C1 segment of cervical spinal cord (tissue), 14 donors: ENCODE measurements around the gene SPATA45.
A peak's percentile ranks its signal among the peaks of the same experiment; 100 is the strongest.
"Not testable (repeated sequence)": the region's sequence is repeated elsewhere in the genome, so short reads cannot be mapped to it uniquely, and the experiment has no call there.

Source experiments
- DNase-seq, 14 donors: peaks; one replicate each; lab custom pipeline; 2025; lab: John Stamatoyannopoulos, UW

SPATA45 gene

DNA sequence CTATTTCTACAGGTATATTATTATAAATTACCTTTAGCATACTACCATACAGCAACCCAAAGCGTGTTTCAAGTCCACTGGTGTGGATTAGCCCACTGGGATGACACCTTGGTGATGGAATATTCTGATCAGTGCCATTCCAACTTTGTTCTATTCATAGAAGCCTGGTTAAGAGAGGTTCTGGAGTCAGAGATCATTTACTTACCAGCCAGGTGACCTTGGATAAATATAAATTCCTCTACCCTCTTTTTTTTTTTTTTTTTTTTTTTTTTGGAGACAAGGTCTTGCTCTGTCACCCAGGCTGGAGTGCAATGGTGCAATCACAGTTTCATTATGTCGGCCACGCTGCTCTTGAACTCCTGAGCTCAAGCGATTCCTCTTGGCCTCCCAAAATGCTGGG lies at the start of gene SPATA45:
Gene SPATA45, minus strand, starts transcription at position 101 of the 400 bp plus-strand sequence. CDS start 11,500 bp downstream, outside the sequence.
- DNase-seq: no peak

DNA sequence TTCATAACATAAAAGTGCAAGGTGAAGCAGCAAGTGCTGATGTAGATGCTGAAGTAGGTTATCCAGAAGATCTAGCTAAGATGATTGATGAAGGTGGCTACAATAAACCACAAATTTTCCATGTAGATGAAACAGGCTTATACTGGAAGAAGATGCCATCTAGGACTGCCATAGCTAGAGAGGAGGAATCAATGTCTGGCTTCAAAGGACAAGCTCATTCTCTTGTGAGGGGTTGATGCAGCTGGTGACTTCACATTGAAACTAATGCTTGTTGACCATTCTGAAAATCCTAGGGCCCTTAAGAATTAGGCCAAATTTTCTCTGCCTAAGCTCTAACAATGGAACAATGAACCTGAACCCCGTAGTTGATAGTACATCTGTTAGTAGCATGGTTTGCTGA lies 44.7 kb upstream of the SPATA45 start:
- DNase-seq: no peak

DNA sequence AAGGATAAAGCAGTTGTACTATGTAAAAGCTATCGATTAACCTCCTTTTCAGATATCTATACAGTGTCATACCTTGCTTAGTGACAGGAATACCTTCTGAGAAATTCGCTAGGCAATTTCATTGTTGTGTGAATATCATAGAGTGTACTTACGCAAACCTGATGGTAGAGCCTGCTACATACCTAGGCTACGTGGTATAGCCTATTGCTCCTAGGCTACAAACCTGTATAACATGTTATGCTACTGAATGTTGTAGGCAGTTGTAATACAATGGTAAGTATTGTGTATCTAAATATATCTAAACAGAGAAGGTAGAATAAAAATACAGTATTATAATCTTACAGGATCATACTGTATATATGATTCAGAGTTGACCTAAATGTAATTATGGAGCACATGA lies 37.1 kb upstream of the SPATA45 start:
- DNase-seq: no peak

GRCh38 chr1:212879947-212880690 lies 32.7 kb upstream of the SPATA45 start:
- DNase-seq: no peak

GRCh38 chr1:212878418-212878817 lies 31.0 kb upstream of the SPATA45 start:
- no peak for DNase-seq

DNA sequence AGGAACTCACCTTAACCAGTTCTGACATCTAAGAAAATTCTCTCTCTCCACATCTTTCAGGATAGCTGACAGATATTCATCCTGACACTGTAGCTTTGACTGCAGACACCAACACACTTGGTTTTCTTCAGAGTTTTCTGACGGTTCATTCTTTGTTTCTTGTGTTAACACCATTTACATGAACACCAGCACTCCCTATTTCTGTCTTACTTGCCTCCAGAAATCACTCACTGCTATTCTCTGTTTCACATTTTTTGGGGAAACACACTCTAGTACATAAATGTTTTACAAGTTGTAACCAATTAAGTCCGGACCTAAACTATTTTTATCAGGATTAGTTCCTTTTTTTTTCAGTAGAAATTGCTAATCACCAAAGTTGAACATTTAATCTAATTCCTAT lies 26.1 kb upstream of the SPATA45 start:
- no peak for DNase-seq

DNA sequence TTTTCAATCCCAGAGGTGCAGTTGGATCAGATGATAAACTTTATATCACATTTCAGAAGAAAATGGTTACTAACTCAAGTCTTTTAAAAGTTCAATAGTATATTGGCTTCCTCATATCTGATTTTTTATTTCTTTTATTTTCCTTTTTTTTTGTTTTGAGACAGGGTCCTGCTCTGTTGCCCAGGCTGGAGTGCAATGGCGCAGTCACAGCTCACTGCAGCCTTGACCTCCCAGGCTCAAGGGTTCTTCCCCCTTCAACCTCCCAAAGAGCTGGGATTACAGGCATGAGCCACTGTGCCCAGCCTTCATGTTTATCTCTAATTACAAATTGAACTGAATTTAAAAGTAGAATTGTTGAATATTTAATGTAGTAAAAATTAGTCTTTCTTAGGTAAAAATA lies 24.5 kb upstream of the SPATA45 start:
- no peak for DNase-seq

DNA sequence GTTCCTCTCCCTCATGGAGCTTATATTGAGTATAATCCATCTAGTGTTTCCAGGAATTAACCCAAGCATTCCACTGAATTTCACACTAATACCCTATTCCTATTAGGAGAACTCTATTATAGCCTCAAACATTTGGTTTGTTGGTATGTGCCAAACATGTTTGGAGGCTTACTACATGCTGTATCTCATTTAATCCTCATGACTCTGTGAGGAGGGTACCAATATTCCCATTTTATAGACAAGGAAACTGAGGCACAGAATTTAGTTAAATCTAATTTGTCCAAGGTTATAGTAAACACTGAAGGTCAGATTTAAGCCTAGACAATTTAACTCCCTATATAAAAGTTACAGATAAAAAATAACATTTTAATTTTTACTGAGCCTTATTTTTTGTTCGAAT lies 19.7 kb upstream of the SPATA45 start:
- DNase-seq: no peak

DNA sequence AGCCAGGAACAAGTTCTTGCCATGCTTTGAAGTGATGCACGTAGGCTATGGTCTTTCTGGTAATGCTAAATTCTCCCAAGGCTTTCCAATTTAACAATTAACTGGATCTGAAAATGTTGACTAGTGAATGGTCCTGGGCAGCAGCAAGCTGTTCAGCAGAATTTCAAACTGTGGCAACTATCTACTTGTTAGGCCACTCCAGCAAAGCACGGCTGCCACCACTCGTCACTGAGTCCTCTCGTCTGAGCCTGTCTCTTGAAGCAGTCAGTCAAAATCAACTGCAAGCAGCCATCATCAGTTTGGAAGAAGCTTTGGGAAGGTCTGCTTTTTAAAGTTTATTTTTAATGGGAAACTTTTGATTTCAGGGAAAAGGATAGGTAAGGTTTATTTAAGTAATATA lies 16.8 kb upstream of the SPATA45 start:
- DNase-seq: peak in 1 of 14 donors; percentile 5

DNA sequence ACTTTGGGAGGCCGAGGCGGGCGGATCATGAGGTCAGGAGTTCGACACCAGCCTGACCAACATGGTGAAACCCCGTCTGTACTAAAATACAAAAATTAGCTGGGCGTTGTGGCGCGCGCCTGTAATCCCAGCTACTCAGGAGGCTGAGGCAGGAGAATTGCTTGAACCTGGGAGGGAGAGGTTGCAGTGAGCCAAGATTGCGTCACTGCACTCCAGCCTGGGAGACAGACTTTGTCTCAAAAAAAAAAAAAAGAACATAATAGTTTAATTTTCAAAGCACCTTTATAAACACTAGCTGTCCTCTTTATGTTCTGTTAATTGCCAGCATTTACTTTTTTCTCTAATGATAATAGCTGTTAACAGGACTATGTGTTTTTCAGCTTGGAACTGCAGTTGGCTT lies 15.9 kb upstream of the SPATA45 start:
- DNase-seq: not testable (repeated sequence)

DNA sequence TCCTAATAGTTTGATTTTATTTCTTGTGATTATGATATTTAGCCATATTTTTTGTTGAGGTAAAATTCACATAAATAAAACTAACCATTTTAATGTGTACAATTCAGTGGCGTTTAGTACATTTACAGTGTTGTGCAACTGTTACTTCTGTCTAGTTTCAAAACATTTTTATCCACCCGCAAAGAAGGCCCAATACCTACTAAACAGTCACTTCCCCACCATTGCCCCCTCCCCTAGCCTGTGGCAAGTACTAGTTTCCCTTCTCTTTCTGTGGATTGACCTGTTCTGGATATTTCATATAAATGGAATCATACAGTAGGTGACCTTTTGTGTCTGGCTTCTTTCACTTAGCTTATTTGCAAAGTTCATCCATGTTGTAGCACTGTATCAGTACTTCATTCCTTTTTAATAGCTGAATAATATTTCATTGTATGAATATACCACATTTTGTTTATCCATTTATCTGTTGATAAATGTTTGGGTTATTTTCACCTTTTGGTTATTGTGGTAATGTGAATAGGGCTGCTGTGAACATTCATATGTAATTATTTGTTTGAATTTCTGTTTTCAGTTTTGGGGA lies 14.8 kb upstream of the SPATA45 start:
- DNase-seq: no peak

DNA sequence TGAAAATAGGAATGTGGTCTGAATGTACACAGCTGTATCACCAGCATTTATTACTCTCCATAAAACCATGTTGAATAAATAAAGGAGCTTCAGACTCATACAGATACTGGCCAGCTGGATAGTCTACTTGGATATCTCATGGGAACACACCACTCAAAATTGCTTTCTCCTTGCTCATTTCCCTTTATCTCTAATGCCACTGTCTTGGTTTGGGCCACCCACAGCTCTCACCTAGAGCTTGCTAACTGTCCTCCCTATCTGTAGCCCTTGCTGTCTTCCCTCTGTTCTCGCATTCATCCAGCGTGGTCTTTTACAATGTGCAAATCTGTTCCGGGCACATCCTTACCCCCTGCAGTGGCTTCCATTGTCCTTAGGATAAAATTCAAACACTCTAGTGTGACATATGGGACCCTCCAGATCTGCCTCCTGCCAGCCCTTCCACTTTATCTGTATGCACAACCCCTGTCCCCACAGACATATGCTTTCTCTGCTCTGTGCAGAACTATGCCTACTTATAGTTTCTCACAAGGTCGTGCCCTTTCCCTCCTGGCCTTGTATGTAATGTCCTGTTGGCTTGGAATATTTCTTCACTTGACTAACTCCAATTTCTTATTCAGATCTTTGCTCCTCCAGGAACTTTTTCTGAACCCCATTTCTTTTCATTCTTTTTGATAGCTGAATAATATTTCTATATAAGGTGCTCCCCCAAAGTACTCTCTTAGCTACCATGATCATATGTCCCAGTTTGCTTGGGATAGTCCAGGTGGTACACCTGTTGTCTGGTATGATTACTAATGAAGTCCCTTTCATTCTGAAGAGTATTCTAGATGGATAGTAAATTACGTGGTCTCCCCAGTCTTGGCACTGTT lies 13.5 kb upstream of the SPATA45 start:
- no peak for DNase-seq

GRCh38 chr1:212858461-212859265 lies 11.2 kb upstream of the SPATA45 start:
- peak in 11 of 14 donors; percentile 30 to 67 (median 47) for DNase-seq

- DNase-seq: peak; percentile 62 to 97 (median 94)
Measured at GRCh38 chr1:212857992-212858460, 10.6 kb upstream of the SPATA45 start, which contains the start of gene FLVCR1. FLVCR1 (plus strand) TSS chr1:212858275; CDS start chr1:212858453, 178 bp downstream.

GRCh38 chr1:212856755-212857154 lies 9.3 kb upstream of the SPATA45 start:
- no peak for DNase-seq

- DNase-seq: no peak
Measured at GRCh38 chr1:212853658-212854057, 6.2 kb upstream of the SPATA45 start.

- no peak for DNase-seq
Measured at GRCh38 chr1:212852105-212852688, 4.7 kb upstream of the SPATA45 start.

DNA sequence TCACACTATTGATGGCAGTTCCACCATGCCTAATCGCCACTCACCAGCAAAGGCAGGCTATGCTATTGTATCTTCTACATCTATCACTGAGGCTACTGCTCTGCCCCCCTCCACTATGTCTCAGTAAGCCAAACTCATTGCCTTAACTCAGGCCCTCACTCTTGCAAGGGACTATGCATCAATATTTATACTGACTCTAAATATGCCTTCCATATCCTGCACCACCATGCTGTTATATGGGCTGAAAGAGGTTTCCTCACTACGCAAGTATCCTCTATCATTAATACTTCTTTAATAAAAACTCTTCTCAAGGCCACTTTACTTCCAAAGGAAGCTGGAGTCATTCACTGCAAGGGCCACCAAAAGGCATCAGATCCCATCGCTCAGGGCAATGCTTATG lies 2.9 kb downstream of the SPATA45 start:
- not testable (repeated sequence) for DNase-seq

DNA sequence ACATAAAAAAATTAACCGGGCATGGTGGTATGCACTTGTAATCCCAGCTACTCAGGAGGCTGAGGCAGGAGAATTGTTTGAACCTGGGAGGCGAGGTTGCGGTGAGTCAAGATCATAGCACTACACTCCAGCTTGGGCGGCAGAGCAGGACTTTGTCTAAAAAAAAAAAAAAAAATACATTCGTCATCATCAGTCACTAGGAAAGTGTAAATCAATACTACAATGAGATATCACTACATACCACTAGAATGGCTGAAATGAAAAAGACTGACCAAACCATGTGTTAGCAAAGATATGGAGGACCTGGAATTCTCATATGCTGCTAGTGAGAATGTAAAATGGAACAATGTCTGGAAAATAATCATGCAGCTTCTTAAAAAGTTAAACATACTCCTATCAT lies 9.3 kb downstream of the SPATA45 start:
- DNase-seq: no peak

DNA sequence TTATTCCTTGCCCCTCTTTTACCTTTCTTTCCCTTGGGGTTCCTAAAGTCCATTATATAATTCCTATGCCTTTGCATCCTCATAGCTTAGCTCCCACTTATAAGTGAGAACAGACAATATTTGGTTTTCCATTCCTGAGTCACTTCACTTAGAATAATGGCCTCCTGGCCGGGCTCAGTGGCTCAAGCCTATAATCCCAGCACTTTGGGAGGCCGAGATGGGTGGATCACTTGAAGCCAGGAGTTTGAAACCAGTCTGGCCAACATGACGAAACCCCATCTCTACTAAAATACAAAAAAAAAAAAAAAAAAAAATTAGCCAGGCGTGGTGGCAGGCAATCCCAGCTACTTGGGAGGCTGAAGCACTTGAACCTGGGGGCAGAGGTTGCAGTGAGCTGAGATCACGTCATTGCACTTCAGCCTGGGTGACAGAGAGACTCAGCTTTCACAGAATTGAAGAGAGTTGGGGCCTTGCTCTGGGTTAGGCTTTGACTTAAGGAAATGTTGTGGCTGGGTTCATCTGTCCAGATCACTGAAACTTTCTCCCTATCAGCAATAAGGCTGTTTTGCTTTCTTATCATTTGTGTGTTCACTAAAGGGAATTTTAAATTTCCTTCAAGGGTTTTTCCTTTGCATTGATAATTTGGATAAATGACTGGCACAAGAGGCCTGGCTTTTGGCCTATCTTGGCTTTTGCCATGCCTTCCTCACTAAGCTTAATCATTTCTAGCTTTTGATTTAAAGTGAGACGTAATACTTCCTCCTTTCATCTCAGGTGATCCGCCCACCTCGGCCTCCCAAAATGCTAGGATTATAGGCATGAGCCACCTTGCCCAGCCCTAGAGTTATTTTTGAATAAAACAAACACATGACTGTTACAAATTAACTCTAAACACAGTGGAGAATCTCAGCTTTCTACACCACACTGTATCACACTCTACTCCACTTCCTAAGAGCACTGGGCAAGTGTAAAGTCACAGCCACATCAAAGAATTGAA lies 13.9 kb downstream of the SPATA45 start:
- DNase-seq: not testable (repeated sequence)
